Mesothelial cell of epicardium (in vitro differentiated cells): ENCODE results near the gene HTATIP2. TPM values are rescaled to one million over a fixed set of nuclear protein-coding genes. Genes with fewer than 3 reads are reported as not detected.

Experiments used
- DNase-seq, 2 experiments: peaks; one replicate each; pipeline ENCODE4 v3.0.0; 2021; ENCODE audit warnings: low spot score in 2 of 2; ENCODE audit not compliant: unreplicated experiment in 2 of 2
- H3K27ac Mint-ChIP-seq: 2 replicates; pipeline ENCODE4 v1.8.0; 2021; ENCODE audit warnings: mixed read lengths
- H3K27me3 Mint-ChIP-seq: 2 replicates; pipeline ENCODE4 v1.8.0; 2021; ENCODE audit warnings: low read depth, mixed read lengths
- H3K36me3 Mint-ChIP-seq: 2 replicates; pipeline ENCODE4 v1.8.0; 2021; ENCODE audit warnings: mixed read lengths
- H3K4me1 Mint-ChIP-seq: 2 replicates; pipeline ENCODE4 v1.8.0; 2021; ENCODE audit warnings: mixed read lengths
- H3K4me3 Mint-ChIP-seq: 2 replicates; pipeline ENCODE4 v1.8.0; 2021; ENCODE audit warnings: mild to moderate bottlenecking, moderate library complexity, mixed read lengths
- H3K9me3 Mint-ChIP-seq: 2 replicates; pipeline ENCODE4 v1.8.0; 2021; ENCODE audit warnings: mixed read lengths
- CTCF ChIP-seq: fragments of 200-600 bp; sonication (generic); IDR thresholded peaks from one replicate; pipeline ENCODE4 v1.5.0; 2021; ENCODE audit warnings: antibody characterized with exemption; ENCODE audit not compliant: unreplicated experiment
- total RNA-seq: library from RNA; stranded (reverse); gene quantifications from 3 replicates; pipeline ENCODE4 v1.2.1, GENCODE V29; 2021

Gene HTATIP2
- total RNA-seq, result 9.8 to 11.1 TPM (median 10.8 TPM) in 3 replicates

GRCh38 chr11:20363500-20364340, at the start of gene HTATIP2:
TSS of gene HTATIP2 (plus strand) at chr11:20363714. CDS start at chr11:20364238, 524 bp downstream.
- H3K36me3 Mint-ChIP-seq, result no peaks in the 10 kb centered on the region
- H3K4me1 Mint-ChIP-seq, result peaks cover 29% of the 10 kb centered on the region
- H3K27ac Mint-ChIP-seq, result peak within 1 kb of the TSS; percentile 67
- TF ChIP-seq CTCF, result no peak
- peak; percentile 23 to 51 for DNase-seq
- no peaks in the 10 kb centered on the region for H3K27me3 Mint-ChIP-seq
- peak within 1 kb of the TSS; percentile 76 for H3K4me3 Mint-ChIP-seq
- no peaks in the 10 kb centered on the region for H3K9me3 Mint-ChIP-seq

DNA sequence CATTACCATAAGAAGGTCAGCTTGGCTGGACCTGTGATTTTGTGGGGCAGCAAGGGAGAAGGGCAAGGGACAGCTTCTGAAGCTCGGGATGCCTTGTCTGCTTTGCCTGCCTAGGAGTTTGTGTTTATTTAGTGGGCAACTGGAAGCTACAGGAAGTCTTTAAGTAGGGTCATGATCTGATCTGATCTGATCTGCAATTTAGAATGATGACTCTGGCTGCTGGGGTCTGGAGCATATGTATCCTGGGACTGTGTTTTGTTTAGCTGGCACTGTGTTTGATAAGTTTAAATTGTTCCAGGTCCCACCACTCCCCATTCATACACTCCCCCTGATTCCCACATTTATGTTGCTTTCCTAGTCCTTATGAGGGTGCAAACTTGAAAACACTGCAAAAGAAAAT, 47.7 kb upstream of the HTATIP2 start:
- Mint-ChIP-seq H3K27me3 (no peaks in the 10 kb centered on the region), H3K4me1 (no peaks in the 10 kb centered on the region), H3K27ac (no peak overlapping the region), H3K4me3 (no peak overlapping the region), H3K9me3 (no peaks in the 10 kb centered on the region), H3K36me3 (no peaks in the 10 kb centered on the region)
- TF ChIP-seq CTCF, result no peak
- no peak for DNase-seq

GRCh38 chr11:20321177-20321576, 42.3 kb upstream of the HTATIP2 start:
- Mint-ChIP-seq H3K27ac (no peak overlapping the region), H3K9me3 (peaks cover 4% of the 10 kb centered on the region)
- TF ChIP-seq CTCF, result no peak

GRCh38 chr11:20327377-20327935, 36.1 kb upstream of the HTATIP2 start:
- Mint-ChIP-seq H3K27ac (no peak overlapping the region), H3K9me3 (peaks cover 4% of the 10 kb centered on the region), H3K4me1 (no peaks in the 10 kb centered on the region), H3K4me3 (no peak overlapping the region), H3K27me3 (peaks cover 26% of the 10 kb centered on the region), H3K36me3 (no peaks in the 10 kb centered on the region)
- TF ChIP-seq CTCF, result no peak
- no peak for DNase-seq

More at GRCh38 chr11:20321177-20321576, 42.3 kb upstream of the HTATIP2 start:
- no peak for DNase-seq
- Mint-ChIP-seq H3K27me3 (peaks cover 9% of the 10 kb centered on the region), H3K4me1 (no peaks in the 10 kb centered on the region), H3K36me3 (no peaks in the 10 kb centered on the region), H3K4me3 (no peak overlapping the region)

GRCh38 chr11:20336056-20336455, 27.5 kb upstream of the HTATIP2 start:
- no peaks in the 10 kb centered on the region for H3K9me3 Mint-ChIP-seq
- H3K27me3 Mint-ChIP-seq, result peaks cover 34% of the 10 kb centered on the region
- H3K27ac Mint-ChIP-seq, result no peak overlapping the region
- no peaks in the 10 kb centered on the region for H3K4me1 Mint-ChIP-seq
- H3K36me3 Mint-ChIP-seq, result no peaks in the 10 kb centered on the region
- H3K4me3 Mint-ChIP-seq, result no peak overlapping the region
- DNase-seq, result no peak
- TF ChIP-seq CTCF, result no peak
